Raji (cell line): ENCODE results near the gene CNOT10.
A peak's percentile ranks its signal among the peaks of the same experiment; 100 is the strongest.

Experiments
- POLR2A ChIP-seq: IDR thresholded peaks from 2 replicates; pipeline ENCODE4 v1.6.1; 2011; ENCODE audit warnings: low read depth, low read length, control low read depth; ENCODE audit not compliant: insufficient read depth

CNOT10 gene, protein sequence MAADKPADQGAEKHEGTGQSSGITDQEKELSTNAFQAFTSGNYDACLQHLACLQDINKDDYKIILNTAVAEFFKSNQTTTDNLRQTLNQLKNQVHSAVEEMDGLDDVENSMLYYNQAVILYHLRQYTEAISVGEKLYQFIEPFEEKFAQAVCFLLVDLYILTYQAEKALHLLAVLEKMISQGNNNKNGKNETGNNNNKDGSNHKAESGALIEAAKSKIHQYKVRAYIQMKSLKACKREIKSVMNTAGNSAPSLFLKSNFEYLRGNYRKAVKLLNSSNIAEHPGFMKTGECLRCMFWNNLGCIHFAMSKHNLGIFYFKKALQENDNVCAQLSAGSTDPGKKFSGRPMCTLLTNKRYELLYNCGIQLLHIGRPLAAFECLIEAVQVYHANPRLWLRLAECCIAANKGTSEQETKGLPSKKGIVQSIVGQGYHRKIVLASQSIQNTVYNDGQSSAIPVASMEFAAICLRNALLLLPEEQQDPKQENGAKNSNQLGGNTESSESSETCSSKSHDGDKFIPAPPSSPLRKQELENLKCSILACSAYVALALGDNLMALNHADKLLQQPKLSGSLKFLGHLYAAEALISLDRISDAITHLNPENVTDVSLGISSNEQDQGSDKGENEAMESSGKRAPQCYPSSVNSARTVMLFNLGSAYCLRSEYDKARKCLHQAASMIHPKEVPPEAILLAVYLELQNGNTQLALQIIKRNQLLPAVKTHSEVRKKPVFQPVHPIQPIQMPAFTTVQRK

DNA sequence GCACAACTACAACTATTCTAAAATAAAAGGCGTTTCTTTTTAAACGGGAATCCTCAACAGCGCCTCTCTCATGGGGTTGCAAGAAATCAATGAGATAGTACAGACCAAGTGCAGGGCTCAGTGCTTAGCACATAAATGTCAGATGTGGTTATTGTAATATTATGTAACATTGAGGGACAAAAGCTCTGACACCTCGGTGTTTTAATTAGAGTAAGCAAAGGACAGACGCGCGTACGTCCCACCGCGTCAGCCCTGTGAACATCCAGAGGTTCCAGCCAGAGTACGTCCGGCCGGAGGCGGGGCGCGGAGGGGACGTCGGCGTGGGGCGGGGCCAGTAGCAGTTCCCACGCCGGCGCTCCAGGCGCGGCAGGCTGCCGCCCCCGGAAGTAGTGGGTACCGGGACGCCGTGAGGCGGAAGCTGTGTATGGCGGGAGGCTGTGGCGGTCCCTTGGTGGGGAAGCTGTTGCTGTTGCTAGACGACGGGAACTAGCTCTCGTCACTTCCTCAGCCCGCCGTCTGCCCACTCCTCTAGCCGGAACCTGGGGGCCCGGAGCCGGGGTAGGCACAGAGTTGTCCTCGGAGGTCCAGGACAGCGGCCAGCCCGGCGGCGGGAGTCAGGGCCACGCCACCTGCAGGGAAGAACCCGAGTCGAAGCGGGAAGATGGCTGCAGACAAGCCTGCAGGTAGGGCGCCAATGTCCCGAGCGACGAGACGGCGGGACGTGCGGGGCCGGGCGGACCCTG is at the start of gene CNOT10:
Gene CNOT10 (plus strand): TSS at position 389 of the 743 bp plus-strand sequence. CDS start 273 bp downstream, at position 662.
- peak; percentile 88 for TF ChIP-seq POLR2A

DNA sequence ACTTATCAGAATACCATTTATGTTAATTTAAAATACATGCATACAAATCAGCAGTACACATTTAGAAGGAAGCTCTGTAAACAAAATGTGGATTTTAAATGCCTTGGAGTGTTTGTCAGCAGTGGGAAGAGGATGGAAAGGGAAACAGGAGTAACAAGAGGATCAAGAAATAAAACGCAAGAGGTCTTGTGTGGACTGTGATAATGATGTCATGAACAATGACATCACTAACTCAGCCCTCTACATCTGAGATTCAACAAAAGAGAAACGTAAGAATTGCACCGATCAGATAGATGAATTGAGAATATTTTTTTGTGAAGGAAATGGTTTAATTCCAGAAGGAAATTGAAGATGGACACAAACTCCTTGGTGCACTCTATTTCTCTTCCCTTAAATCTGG is 44.0 kb upstream of the CNOT10 start:
- TF ChIP-seq POLR2A = no peak

DNA sequence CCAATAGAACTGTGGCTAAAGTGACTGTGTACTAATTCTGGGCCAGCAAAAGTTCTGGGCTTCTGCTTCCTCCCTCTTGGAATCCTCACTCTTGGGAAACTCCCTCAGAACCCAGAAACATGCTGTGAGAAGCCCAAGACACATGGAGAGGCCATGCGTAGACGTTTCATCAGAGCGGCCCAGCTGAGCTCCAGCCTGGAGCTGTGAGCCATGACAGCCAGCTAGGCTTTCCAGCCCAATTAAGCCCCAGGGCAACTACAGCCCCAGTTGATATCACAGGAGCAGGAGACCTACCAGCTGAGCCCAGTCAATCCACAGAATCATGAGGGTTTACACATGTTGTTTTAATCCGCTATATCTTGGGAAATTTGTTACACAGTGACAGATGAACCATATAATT is 43.6 kb upstream of the CNOT10 start:
- TF ChIP-seq POLR2A = no peak

- TF ChIP-seq POLR2A = no peak
These were observed 41.6 kb upstream of the CNOT10 start for GRCh38 chr3:32643354-32643753.

GRCh38 chr3:32643816-32644215 is 41.2 kb upstream of the CNOT10 start:
- TF ChIP-seq POLR2A = no peak

- no peak for TF ChIP-seq POLR2A
These were observed 40.6 kb upstream of the CNOT10 start for GRCh38 chr3:32644380-32644779.

DNA sequence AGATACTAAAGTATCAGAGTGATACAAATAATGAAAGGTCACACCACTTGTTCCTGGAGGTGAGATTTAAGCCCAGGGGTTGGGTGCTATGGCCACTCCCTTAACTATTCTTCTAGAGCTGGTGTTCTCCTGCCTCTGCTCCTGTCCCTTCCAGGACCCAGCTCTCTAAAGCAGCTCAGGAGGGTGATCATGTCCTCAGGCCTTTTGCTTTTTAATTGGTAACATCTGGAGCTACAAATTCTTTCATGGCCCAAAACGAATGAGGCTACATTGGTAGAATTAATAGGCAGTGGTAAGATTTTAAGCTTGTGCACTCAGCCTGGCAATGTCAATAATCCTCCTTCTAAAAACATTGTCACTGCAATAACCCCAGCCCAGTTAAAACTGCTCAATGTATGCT is 38.2 kb upstream of the CNOT10 start:
- no peak for TF ChIP-seq POLR2A

DNA sequence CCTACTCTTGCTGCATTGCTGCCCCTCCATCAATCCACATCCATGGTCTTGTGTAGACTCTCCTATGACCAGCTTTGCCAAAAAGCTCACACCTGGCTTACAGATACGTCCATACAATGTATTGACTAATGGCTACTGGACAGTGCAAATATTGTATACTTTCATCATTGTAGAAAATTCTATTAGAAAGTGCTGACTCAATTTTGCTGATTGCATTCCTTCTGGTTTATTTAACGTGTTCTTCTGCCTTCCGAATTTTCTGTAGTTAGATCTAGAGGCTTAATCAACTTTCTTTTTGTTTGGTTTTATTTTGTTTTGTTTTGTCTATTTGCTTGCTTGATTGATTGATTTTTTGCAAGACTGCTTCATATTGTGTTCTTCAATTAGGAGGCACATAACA is 29.8 kb upstream of the CNOT10 start:
- no peak for TF ChIP-seq POLR2A

- TF ChIP-seq POLR2A = no peak
These were observed 24.4 kb upstream of the CNOT10 start for GRCh38 chr3:32660634-32661033.

DNA sequence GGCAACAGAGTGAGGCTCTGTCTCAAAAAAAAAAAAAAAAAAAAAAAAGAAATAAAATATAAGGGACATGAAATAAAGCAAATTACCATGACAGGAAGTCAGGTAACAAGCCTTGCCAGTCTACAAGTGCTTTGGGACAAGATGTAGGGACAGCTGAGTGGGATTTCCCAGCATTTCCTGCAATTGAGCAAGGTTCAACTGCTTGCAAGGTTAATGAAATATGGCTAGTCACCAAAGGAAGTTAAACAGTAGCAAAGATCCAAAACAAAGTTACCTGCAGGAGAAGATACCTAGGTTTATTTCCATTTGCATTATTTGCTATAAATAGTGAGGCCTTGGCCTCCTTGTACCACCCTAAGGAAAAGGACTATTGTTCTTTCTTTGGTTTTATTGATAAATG is 22.3 kb upstream of the CNOT10 start:
- no peak for TF ChIP-seq POLR2A

DNA sequence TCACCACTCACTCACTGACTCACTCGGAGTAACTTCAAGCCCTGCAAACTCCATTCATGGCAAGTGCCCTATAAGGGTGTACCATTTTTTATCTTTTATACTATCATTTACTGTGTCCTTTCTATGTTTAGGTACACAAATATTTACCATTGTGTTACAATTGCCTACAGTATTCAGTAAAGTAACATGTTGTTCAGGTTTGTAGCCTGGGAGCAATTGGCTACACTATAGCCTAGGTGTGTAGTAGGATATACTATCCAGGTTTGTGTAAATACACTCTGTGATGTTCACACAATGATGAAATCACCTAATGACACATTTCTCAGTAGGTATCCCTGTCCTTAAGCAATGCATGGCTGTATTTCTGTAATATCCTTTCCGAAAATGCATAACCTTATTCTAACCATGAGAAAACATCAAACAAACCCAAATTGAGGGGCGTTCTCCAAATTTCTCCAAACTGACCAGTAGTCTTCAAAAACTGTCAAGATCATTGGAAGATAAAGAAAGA is 17.9 kb upstream of the CNOT10 start:
- no peak for TF ChIP-seq POLR2A

DNA sequence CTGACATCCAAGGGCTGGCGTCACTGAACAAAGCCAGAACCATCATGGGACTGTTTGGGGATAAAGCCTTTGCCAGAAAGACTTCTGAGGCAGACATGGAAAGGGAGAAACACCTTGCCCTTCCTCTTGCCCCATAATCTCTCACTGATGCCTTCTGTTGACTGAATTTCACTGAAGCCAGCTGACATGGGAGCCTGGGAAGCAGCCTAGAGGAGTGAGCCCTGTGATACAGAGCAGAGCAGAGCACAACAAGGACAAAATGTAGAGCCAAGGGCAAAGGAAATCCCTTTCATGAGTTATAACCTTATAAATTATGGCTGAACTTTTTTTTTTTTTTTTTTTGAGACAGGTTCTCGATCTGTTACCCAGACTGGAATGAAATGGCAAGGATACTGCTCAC is 9.8 kb upstream of the CNOT10 start:
- TF ChIP-seq POLR2A = no peak

DNA sequence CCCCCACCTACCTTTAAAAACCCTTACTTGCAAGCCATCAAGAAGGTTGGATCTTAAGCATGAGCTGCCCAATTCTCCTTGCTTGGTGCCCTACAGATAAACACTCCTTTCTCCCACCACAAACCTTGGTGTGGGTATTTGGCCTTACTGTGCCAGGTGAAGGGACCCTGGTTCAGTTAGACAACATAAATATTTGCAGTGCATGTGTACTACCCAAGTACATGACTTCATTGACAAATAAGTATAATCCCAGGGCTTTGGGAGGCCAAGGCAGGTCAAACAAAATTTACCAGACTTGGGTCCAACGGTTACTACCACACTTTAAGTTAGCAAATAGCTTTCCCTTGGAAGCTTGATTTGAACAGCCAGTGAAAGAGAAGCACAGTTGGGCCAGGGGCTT is 9.3 kb upstream of the CNOT10 start:
- no peak for TF ChIP-seq POLR2A

GRCh38 chr3:32681811-32682210 is 3.2 kb upstream of the CNOT10 start:
- TF ChIP-seq POLR2A = no peak

GRCh38 chr3:32684029-32684799 is 774 bp upstream of the CNOT10 start:
- no peak for TF ChIP-seq POLR2A
